Activated effector memory CD4-positive, alpha-beta T cell treated with anti-CD3 and anti-CD28 coated beads, Interleukin-2, amount 50 U/mL, for 16 hours (primary cell): ENCODE measurements around the gene MYL3.
"Not testable (repeated sequence)": the region's sequence is repeated elsewhere in the genome, so short reads cannot be mapped to it uniquely, and the experiment has no call there.

Experiments
- DNase-seq: peaks from one replicate; pipeline ENCODE4 v3.0.0-alpha.2; 2020

Gene MYL3

DNA sequence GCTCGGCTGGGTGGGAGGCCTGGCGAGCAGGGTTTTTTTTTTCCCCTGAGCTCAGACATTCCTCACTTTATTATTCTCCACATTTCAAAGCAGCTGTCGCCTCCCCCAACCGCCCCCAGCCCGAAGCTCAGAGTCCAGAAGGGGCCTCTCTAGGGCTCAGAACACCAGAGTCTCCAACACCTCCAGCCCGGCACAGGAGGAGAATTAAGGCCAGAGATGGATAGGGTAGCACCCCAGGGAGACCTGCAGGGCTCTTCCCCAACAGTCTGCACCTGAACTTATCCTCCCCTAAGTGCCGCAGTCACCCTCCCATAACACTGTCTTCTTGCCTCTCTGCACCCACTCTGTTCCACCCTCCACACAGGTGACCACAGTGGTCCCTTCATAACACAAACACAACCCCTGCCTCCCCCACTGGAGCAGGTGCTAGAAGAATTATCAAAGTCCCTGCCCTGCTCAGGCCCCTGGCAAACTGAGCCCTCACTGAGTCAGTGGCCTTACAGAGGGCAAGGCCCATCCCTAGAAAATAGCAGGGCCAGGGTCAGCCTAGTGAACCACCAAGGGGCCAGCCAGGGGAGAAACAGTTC lies 14.1 kb downstream of the MYL3 start:
- DNase-seq, result no peak

DNA sequence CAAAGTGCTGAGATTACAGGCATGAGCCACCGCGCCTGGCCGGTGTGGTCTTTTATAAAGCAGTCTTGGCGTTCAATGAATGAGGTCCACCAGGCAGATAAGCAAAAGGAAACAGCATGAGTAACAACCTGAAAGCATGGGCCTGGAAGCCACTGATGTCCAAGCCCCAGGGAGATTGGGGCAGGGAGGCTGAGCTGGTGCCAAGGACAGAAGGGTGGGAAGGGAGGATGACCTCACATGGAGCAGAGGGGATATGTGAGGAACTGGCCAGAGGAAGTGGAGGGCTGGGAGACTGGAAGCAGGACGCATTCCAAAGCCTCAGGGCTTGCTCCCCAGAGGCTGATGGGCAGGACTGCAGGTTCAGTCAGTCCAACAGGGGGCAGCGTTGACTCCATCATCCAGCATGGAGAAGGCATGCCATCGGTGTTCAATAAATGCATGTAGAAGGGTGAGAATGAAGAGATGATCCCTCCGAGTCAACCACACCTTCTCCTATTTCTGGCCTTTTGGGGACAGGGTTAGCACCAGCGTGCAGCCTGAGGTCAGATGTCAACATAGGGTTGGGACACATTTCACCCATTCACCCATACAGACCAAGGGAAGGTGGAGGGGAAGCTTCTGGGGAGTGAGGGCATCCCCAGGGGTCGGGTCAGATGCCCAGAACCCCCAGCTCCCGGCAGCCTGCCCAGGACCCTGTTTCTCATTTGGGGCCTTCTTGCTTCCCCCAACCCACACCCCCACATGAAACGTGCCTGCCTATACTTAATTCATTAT lies 14.8 kb downstream of the MYL3 start:
- peak; percentile 69 for DNase-seq

DNA sequence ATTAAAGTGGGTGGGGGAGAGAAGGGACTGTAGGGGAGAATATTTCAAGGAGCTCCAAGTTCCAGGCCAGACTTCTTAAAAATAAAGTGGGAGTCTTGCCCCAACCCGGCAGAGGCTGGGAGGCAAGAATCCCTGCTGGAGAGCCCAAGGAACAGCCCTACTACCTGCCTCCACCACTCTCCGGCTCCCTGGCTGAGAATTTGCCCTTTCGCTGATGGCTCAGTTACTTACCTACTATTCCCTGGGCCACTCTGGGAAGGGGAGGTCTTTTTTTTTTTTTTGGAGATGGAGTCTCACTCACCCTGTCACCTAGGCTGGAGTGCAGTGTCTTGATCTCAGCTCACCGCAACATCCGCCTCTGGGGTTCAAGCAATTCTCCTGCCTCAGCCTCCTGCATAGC lies 15.5 kb downstream of the MYL3 start:
- DNase-seq, result no peak

DNA sequence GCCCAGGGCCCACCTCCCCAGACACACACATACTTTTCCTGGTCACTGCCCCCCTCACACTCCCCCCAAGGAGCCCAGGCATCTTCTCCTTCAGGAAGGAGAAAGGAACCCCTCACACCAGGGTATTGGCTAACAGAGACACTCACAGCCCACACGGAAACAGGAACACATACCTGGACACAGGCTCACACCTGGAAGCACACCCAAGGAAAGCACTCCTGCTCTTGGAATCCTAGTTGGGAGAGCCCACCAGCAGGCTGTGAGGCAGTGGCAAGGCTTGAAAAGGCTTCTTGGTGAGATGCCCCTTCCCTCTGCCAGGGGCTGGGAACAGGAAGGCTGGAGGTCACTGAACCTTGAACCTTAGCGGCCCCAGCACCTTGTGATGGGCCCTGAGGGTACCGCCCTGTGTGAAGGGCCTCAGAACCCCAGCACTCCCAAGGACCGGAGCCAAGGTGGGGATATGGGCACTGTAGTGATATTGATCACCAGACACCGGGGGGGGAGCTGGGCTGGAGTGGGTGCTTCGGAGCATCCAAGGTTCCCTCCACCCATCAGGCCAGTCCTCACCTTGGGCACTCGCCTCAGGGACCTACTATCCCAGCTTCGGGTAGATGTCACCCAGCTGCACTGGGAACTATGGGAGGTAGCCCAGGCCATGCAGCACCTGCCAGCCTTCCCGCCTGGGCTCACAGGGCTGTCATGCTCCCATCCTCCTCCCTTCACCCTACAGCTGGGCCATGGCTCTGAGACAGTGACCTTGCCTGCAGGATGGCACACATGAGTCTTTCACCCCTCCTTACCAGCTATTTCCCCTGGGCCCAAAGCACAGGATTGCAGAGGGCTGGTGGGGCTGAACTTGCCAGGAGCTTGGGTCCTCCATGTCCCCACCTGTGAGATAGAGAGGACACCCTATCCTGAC lies 16.4 kb downstream of the MYL3 start:
- DNase-seq, result peak; percentile 53

DNA sequence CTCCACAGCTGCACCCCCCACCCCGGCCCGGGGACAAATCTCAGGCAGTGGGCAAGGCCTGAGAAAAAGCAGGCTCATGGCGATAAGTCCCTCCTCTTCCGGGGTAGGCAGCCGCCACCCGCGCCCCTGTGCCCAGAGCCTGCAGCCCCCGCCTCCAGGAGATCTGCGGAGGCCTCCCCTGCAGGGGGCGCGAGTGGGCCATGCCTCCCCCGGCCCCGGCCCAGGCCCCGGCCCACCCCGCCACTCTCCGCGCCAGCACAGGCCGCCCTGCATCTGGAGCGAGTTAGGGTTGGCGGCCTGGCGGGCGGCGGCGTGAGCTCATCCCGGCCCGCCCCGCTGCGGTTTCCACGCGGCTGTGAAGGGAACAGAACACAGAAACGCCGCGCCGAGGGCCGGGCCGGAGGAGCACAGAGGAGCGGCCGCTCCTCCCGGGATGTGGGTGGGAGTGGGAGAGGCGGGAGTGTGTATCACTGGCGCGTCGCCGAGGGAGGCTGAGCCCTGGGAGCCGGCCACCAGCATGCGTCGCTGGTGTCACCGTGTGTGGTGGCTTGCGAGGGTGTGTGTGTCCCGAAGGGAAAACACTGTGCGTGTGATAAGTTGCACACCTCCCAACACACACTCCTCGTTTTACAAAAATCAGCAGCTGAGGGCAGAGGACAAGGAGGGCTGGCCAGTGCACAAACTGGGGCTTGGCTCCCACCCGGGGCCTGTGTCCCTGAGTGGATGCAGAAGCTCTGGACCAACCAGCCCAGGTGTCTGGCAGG lies 17.2 kb downstream of the MYL3 start:
- peak; percentile 89 for DNase-seq

DNA sequence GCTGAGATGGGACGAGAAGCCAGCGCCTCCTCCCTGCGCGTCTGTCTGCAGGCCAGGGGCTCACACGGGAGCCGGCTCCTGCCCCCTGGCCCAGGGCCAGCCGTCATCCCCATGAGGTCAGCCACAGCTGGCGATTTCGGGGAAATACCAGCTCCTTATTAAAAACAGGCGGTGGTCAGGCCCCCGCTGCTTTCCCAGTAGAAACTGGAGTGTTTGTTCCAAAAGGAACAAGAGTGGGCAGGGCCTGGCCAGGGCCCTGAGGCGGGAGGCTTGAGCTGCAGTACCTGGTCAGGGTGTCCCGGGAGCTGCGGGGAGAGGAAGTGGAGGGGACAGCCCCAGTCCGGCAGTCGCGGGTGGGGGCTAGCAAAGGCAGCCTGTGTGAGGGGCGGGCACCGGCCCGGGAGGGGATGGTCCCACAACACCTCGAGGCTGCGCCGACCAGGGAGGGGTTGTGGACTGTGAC lies 17.8 kb downstream of the MYL3 start:
- no peak for DNase-seq

DNA sequence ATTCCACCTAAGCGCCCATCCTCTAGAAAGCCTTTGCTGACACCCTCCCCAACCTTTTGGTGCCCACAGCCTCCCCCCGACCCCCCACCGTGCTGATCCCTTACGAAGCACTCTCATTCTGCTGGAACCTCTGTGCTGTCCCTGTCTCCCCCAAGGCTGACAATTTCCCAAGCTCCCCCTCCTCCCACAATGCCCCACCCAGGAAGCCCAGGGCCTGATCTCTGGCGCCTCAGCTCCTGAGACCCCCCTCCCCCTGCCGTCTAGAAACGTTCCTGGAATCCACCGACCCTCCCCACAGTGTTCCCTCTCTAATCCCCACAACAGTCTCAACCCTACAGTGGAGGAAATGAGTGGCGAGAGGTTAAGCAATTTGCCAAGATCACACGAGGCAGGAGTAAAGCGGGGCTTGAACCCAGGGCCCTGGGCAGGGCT lies 18.3 kb downstream of the MYL3 start:
- DNase-seq, result no peak

DNA sequence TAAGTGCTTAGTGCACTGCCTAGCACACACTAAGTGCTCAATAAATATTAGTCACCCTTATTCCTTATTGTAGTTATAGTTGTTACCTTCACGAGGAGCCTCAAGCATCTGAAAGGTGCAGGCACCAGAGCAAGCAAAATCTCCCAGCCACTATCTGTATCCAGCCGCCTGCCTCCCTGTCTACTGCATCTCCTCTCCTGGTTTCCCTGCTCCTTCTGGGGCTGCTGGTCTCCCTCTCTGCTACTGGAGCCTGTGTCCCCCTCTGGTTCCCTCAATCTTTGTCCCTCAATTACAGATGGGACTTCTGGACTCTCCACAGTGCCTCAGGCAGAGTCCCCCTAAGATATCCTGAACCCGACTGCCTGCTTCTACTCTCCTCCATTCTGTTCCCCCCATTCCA lies 18.8 kb downstream of the MYL3 start:
- no peak for DNase-seq

DNA sequence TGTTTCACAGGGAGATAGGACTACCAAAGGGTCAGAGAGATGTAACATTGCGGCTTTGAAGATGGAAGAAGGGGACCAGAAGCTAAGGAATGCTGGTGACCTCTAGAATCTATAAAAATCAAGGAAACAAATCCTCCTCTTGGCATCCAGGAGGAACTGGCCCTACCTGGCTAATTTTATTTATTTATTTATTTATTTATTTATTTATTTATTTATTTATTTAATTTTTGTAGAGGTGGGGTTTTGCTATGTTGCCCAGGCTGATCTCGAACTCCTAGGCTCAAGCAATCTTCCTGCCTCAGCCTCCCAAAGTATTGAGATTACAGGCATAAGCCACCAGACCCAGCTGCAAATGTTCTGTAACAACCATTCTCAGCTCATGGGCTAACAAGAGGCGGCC lies 19.7 kb downstream of the MYL3 start:
- DNase-seq, result no peak

DNA sequence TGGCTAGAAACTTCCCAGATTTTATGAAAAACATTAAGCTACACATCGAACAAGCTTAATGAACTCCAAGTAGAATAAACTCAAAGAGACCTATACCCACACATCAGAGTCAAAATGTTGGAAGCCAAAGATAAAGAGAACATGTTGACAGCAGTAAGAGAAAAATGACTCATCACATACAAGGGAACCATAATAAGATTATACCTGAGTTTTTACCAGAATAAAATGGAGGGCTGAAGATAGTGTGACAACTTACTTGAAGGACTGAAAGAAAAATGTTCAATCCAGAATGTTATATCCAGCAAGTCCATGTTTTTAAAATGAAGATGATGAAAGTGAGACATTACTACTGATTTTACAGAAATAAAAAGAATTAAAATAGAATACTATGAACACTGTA lies 22.8 kb downstream of the MYL3 start:
- DNase-seq, result no peak

DNA sequence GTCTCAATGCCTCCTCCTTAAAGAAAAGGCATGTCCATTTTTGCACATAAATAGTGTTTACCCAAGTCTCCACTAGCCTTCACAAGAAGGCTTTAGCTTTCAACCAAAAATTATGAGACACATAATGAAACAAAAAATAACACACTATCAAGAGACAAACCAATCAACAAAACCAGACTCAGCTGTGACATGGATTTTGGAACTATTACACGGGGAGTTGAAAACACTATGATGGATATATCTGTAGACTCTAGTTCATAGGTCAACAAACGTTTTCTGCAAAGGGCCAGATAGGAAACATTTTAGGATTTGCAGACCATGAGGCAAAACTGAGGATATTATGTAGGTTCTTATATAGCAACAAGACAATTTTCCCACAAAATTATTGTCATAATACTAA lies 24.9 kb downstream of the MYL3 start:
- no peak for DNase-seq

DNA sequence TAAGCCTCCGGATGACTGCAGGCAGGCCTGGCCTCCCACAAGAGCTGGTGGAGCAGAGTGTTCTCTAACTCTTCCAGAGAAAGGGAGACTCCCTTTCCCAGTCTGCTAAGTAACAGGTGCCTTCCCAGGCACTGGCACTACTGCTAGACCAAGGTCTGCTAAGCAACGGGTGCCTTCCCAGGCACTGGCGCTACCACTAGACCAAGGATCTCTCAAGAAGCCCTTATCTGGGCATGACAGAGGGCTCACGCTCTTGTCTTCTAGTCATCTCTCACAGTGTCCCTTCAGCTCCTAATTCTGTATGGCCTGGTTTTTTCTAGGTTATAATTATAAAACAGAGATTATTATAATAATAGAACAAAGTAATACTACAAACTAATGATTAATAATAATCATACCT lies 27.8 kb downstream of the MYL3 start:
- no peak for DNase-seq

DNA sequence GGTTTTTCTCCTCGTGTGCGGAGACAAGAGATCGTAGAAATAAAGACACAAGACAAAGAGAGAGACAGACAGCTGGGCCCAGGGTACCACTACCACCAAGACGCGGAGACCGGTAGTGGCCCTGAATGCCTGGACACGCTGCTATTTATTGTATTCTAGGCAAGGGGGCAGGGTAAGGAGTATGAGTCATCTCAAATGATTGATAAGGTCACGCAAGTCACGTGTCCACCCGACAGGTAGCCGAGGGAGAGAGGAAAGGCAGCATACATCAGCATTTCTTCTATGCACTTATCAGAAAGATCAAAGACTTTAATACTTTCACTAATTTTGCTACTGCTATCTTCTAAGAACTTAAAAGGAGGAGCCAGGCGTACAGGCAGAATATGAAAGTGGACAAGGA lies 28.2 kb downstream of the MYL3 start:
- DNase-seq, result no peak

DNA sequence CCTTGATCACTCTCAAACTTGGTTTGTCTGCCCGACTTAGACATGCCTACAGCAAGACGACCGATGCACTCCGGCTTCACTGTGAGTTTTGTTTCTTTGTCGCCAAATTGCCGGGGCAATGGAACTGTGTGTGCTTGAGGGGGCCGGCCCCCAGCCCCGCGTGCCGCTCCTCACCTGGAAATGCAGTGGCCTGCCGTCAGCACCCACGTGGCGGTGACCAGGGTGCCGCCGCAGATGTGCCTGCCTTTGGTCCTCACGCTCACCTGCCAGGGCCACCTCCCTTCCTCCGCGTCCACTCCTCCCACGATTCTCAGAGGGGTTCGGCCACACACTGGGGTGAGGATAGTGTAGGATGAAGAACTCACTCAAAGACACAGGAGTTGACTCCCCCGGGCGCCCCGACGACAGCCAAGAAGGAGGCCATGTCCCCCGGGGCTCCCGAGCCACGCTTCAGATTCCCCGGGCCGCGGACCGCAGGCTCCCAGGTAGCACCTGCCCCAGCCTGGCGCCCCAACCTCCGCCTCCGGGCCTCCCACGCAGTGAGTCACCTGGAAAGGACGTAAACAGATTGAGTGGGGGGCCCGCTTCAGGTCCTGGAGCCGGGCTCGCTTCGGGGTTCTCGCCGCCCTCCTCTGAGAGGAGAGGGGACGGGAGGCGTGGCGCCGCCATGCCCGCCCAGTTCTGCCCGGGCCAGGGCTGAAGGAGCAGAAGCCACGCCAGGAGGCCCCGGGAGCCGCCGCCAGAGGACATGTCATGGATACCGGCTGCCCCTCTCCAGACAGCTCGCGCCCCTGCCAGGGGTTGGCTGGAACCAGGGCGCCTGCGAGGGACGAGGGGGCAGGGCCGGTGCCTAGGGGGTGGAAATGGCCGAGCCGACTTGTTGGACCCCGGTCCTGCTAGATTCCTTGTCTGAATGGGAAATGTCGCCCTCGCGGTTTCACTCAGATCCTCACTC lies 29.6 kb downstream of the MYL3 start:
- no peak for DNase-seq

DNA sequence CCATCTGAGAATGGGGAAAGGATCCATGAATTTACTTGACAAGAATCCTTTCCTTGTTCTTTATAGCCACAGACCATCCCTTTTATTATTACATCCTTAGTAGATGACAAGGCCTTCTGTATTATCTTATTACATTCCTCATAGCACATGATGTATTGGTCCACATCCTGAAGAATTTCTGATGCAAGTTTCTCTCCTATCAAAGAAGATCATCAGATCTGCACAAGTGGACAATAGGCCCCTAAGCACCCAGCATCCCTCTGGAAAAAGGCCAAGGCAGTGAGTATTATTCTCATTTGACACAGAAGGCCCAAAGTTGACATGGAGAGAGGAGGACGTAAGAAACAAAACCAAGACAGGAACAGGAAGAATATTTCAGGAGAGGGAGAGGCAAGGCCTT lies 31.4 kb downstream of the MYL3 start:
- no peak for DNase-seq

DNA sequence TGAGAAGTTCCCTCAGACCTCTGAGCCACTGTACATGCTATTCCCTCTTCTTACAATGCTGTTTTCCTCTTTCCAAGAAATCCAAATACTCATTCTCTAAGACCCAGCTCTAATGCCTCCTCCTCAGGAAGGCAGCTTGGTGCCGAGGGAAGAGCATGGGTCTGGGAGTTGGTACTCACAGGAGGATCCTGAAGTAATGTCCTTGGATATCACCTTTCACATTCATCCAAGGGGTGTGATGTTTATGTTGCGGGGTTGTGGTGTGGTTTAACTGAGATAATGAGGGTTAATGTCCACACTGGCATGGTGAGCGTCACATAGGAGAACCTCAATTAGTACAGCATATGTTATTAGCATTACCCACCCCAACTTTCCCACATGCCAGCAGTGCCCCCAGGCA lies 31.9 kb downstream of the MYL3 start:
- no peak for DNase-seq

DNA sequence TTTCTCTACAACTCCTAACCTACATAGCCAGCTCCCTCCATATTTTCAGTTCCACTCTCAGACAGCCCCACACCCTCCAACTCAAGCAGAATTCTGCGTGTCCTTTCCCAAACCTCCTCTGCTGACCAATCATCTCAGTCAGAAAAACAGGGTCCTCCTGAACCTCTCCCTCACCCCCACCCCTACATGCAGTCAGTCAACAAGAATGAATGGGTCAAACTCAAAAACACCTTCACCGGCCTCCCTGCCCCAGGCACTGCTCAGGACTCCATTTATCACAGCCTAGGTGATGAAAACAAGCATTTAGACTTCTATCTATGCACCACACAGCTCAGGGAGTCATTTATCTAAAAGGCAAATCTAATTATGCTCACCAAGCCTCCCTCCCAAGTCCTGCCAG lies 32.4 kb downstream of the MYL3 start:
- DNase-seq, result no peak

DNA sequence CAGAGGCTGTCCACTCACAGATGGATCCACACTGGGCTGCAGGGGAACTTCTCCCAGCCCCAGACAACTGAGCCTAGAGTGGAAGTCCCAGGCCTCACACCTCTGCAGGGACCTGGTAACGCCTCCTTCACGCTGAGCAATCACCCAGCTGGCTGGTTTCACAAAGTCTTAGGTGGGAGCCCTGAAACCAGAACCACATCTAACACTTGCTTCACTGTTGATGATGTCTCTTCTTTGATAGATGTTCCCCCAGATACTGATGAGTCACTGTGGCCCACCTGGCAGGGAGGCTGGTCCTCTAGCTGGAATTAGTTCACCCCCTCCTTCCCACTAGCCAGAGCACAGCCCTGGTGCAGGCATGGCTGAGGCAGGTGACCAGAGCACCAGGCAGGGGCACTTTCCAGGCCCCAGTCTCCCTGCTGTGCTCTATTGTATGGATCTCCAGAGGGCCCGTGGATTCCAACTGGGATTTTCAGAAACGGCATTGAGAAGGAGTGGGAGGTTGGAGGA lies 33.5 kb downstream of the MYL3 start:
- DNase-seq, result peak; percentile 68

DNA sequence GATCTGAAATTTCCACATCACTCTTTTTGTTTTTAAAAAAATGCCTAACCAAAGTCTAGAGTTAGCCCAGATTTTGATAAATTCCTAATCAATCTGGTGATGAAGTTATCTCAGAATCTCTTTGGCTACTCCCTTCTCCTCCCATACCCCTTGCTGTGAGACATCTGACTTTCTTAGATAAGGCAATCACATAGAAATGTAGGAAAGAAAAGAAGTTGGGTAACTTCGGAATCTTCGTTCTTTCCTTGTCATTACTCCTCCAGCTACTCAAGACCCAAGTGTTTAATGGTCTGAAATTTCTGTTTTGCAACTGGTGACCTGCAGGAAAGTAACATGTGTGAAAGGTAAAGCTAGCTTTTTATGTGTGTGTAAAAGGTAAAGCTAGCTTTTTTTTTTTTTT lies 37.8 kb downstream of the MYL3 start:
- DNase-seq, result no peak

DNA sequence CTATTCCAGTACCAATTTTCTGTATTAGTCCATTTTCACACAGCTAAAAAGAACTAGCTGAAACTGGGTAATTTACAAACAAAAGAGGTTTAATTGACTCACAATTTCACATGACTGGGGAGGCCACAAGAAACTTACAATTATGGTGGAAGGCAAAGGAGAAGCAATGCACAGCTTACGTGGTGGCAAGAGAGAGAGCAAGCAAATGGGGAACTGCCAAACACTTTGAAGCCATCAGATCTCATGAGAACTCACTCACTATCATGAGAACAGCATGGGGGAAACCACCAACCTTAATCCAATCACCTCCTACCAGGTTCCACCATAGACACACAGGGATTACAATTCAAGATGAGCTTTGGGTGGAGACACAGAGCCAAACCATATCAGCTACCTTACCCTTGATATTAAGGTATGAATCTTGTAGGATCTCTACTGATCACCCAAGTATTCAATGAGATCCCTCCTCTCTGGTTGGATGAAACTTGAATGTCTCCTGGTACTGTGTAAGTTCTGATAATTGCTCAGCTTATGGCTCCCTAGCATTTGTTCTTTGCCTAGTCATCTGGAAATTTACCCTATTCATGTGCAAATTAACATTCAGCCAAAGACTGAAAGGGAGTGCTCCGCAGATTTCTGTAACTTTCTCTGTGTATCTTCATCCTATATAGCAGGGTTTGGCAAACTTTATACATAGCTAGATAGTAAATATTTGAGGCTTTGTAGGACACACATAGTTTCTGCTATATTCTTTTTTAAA lies 38.9 kb downstream of the MYL3 start:
- DNase-seq, result no peak

DNA sequence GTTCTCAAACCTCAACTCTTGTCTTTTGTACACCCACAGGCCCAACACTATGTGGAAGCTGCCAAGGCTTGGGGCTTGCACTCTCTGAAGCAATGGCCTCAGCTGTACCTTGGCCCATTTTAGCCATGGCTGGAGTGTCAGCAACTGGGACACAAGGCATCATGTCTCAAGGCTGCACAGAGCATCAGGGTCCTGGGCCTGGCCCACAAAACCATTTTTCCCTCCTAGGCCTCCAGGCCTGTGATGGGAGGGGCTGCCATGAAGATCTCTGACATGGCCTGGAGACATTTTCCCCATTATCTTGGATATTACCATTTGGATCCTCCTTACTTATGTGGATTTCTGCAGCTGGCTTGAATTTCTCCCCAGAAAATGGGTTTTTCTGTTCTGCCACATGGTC lies 39.9 kb downstream of the MYL3 start:
- DNase-seq, result not testable (repeated sequence)
